Testis (tissue), 2 donors: ENCODE results near the gene COLQ.

ENCODE experiments used
- CTCF ChIP-seq, 3 experiments: fragments of 450-650 bp in 2 of 3; fragments of 200-600 bp in 1 of 3; sonication (generic) in 1 of 3; IDR thresholded peaks; one replicate each; pipeline ENCODE4 v1.5.1; 2016 to 2019; ENCODE audit warnings: antibody characterized with exemption in 3 of 3, mild to moderate bottlenecking in 2 of 3, moderate library complexity in 1 of 3
- POLR2A ChIP-seq: fragments of 450-650 bp; IDR thresholded peaks from one replicate; pipeline ENCODE4 v1.6.1; 2017; ENCODE audit warnings: antibody characterized with exemption, mild to moderate bottlenecking, moderate library complexity

- TF ChIP-seq CTCF (IDR thresholded peaks at IDR 0.05): no peak
- no peak for TF ChIP-seq POLR2A
These were observed 65.2 kb downstream of the COLQ start for GRCh38 chr3:15456321-15456720.
